ENCODE measurements around the gene DPYSL5.

The DPYSL5 gene

GRCh38 chr2:26846334-26847306 is 1.3 kb upstream of the DPYSL5 start:
- peak; percentile 30 to 62 (median 37) for DNase-seq (ENCODE audit: low read depth in 3 of 3)

- no peak for DNase-seq (ENCODE audit: low read depth in 3 of 3)
Measured at GRCh38 chr2:26847307-26847654, 651 bp upstream of the DPYSL5 start.

- no peak for DNase-seq (ENCODE audit: low read depth in 3 of 3)
Measured at GRCh38 chr2:26848336-26849055, 564 bp downstream of the DPYSL5 start.

- no peak for DNase-seq (ENCODE audit: low read depth in 3 of 3)
Measured at GRCh38 chr2:26849056-26849999, 1.4 kb downstream of the DPYSL5 start.

- DNase-seq (ENCODE audit: low read depth in 3 of 3): no peak
Measured at GRCh38 chr2:26850000-26850431, 2.1 kb downstream of the DPYSL5 start.

- DNase-seq (ENCODE audit: low read depth in 3 of 3): no peak
Measured at GRCh38 chr2:26850505-26850904, 2.6 kb downstream of the DPYSL5 start.

GRCh38 chr2:26852405-26853306 is 4.7 kb downstream of the DPYSL5 start:
- DNase-seq (ENCODE audit: low read depth in 3 of 3): no peak

- no peak for DNase-seq (ENCODE audit: low read depth in 3 of 3)
Measured at GRCh38 chr2:26853751-26854150, 5.8 kb downstream of the DPYSL5 start.

GRCh38 chr2:26854283-26854827 is 6.4 kb downstream of the DPYSL5 start:
- no peak for DNase-seq (ENCODE audit: low read depth in 3 of 3)

GRCh38 chr2:26855466-26855865 is 7.5 kb downstream of the DPYSL5 start:
- no peak for DNase-seq (ENCODE audit: low read depth in 3 of 3)

GRCh38 chr2:26859622-26860021 is 11.7 kb downstream of the DPYSL5 start:
- no peak for DNase-seq (ENCODE audit: low read depth in 3 of 3)

GRCh38 chr2:26860211-26860850 is 12.4 kb downstream of the DPYSL5 start:
- DNase-seq (ENCODE audit: low read depth in 3 of 3): no peak

- DNase-seq (ENCODE audit: low read depth in 3 of 3): no peak
Measured at GRCh38 chr2:26861610-26862224, 13.8 kb downstream of the DPYSL5 start.

- no peak for DNase-seq (ENCODE audit: low read depth in 3 of 3)
Measured at GRCh38 chr2:26864226-26864625, 16.3 kb downstream of the DPYSL5 start.

GRCh38 chr2:26864646-26865045 is 16.7 kb downstream of the DPYSL5 start:
- DNase-seq (ENCODE audit: low read depth in 3 of 3): no peak

GRCh38 chr2:26870585-26871095 is 22.7 kb downstream of the DPYSL5 start:
- DNase-seq (ENCODE audit: low read depth in 3 of 3): no peak

- DNase-seq (ENCODE audit: low read depth in 3 of 3): no peak
Measured at GRCh38 chr2:26873286-26873983, 25.5 kb downstream of the DPYSL5 start.

- no peak for DNase-seq (ENCODE audit: low read depth in 3 of 3)
Measured at GRCh38 chr2:26874514-26874913, 26.6 kb downstream of the DPYSL5 start.
